ENCODE measurements around the gene RXRB. TPM values are rescaled to one million over a fixed set of nuclear protein-coding genes. Genes with fewer than 3 reads are reported as not detected.

RXRB gene
- total and polyA plus RNA-seq, 2 donors (not counting 1 experiment from before 2014, with no cell fraction given), result 88.3 to 99.9 TPM

DNA sequence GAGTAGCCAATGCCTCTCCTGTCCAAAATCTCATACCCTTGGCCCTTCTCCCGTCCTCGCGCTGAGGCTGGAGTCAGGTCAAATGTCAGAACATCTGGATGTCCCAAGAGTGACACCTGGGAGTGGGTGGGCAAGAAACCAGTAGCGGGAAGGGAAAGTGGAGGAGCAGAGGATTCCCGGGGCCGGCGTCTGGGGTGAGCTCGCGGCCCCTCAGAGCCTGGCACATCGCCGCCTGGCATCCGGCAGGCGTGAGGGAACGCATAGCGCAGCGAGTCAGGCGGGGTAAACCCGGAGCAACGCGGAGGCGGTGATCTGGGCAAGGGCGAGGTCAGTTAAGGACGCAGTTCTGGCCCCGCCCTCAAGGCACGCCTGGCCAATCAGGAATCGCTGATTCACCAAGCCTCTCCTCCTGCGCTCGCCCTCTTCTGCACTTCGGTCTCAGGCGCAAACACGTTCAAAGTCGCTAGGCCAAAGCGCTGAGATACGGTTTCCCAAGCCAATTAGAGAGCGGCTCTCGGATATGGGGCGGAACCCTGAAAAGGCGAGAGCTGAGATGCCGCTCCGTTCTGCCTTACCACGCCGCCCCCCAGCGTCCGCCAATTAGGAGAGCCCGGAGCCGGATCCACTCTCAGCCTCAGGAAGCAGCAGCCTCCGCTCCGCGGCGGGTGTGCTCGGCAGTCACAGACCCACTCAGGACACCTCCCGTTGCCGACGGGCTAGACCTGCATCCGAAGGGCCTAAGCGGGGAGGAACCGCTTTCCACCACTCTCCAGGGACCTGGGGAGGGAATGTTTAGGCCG, 48.7 kb upstream of the RXRB start:
- POLR2A ChIA-PET, result interaction anchor here (0.5 to 1.8 kb wide), 12 partner anchors 23 to 1273 kb away, joined by 3 to 13 read pairs (median 5); partner anchors contain the start of genes B3GALT4, HLA-DPB1, HSD17B8 and RING1
- peak; percentile 85 for ATAC-seq (ENCODE audit: low read depth)
- no peak for TF ChIP-seq CTCF (IDR thresholded peaks at IDR 0.05)
- no peak for TF ChIP-seq EZH2 (IDR thresholded peaks at IDR 0.05; ENCODE audit: borderline replicate concordance, insufficient read depth, low read depth, low read length, poor library complexity, severe bottlenecking)
- H3K36me3 ChIP-seq (replicated peaks in 1 of 2; ENCODE audit: control extremely low read depth in 1 of 2, control insufficient read depth in 1 of 2, extremely low read depth in 1 of 2, insufficient read depth in 2 of 2, low read length in 1 of 2), result peaks cover 0 to 9% of the 10 kb centered on the region in 2 experiments
- no peaks in the 10 kb centered on the region for H3K9me3 ChIP-seq (ENCODE audit: control extremely low read depth in 1 of 3, control insufficient read depth in 2 of 3, insufficient read depth in 1 of 3, low read length in 2 of 3)
- DNase-seq, result peak; percentile 99
- H2AFZ ChIP-seq (ENCODE audit: insufficient read depth, low read depth, low read length, poor library complexity, severe bottlenecking), result peak overlapping the region; percentile 87
- peaks cover 31% of the 10 kb centered on the region for H3K4me1 Mint-ChIP-seq
- H3K27ac ChIP-seq (ENCODE audit: low read length in 2 of 2), result peak overlapping the region; percentile 75 to 88
- intact Hi-C loops (cut with micrococcal nuclease), result loop anchor here (1.0 to 10.0 kb wide), 14 partner anchors 22 to 354 kb away; partner anchors contain the start of genes HLA-DMB, HSD17B8, KIFC1 and PFDN6
- CTCF ChIA-PET, result interaction anchor here (0.6 to 6.0 kb wide), 47 partner anchors 9 to 835 kb away, joined by 3 to 80 read pairs (median 5); partner anchors contain the start of genes B3GALT4, HLA-DPB1, HSD17B8 and PFDN6
- peaks cover 12 to 24% of the 10 kb centered on the region in 2 donors for H3K4me1 ChIP-seq (ENCODE audit: control insufficient read depth in 2 of 2, insufficient read depth in 2 of 2, low read length in 2 of 2)
- peak overlapping the region; percentile 76 for H3K9ac ChIP-seq (ENCODE audit: low read length)
- H3K4me3 ChIP-seq (ENCODE audit: control extremely low read depth in 1 of 5, extremely low read depth in 1 of 5, insufficient read depth in 1 of 5, low read depth in 2 of 5, low read length in 4 of 5), result peak overlapping the region; percentile 63 to 84 (median 75)
- no peaks in the 10 kb centered on the region for H3K9me3 Mint-ChIP-seq (ENCODE audit: insufficient read depth)
- H3K4me2 ChIP-seq (replicated peaks; ENCODE audit: low read depth, low read length, poor library complexity, severe bottlenecking), result peak overlapping the region; percentile 98
- peaks cover 9% of the 10 kb centered on the region for H3K79me2 ChIP-seq (ENCODE audit: control insufficient read depth, insufficient read depth, low read length)
- peak overlapping the region; percentile 97 for H3K4me3 Mint-ChIP-seq
- H3K27me3 ChIP-seq (replicated peaks in 1 of 4; ENCODE audit: control extremely low read depth in 1 of 4, control insufficient read depth in 3 of 4, insufficient read depth in 4 of 4, low read length in 3 of 4), result peaks cover 0 to 4% (median 0%) of the 10 kb centered on the region in 4 experiments
- under 1% methylated on average over 53 of the region's 58 CpGs for WGBS (ENCODE audit: insufficient coverage)
- H3K27ac Mint-ChIP-seq, result peak overlapping the region; percentile 97
- H4K20me1 ChIP-seq (ENCODE audit: control insufficient read depth, insufficient read depth, low read length, poor library complexity, severe bottlenecking), result no peaks in the 10 kb centered on the region
- peaks cover 4% of the 10 kb centered on the region for H3K27me3 Mint-ChIP-seq

Measured in B cell (primary cell).